ENCODE measurements around the gene STRA6.

DNA sequence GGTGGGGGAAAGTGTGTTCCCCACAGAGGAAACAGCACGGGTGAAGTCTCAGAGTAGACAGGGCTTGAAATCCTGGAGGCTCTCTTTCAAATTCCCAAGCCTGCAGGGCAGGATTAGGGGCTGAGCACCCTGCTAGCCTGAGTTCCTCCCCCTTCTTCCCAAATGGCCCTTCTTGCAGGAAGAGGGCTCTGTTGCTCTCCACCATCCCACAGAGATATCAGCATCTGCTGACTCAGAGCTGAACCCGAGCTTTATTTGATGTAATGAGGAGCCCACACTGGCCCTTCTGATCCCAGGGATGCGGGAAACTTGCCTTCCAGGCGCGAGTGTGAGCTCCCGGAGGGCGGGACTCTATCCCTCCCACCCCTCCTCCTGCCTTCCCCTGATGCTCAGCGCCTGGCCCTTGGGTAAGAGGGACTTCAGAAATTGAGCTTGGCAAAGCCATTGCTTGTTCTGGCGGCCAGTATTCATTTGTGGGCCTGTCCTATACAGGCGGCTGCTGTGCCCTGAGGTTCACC, 1.4 kb upstream of the STRA6 start:
- TF ChIP-seq, protein P1, sequence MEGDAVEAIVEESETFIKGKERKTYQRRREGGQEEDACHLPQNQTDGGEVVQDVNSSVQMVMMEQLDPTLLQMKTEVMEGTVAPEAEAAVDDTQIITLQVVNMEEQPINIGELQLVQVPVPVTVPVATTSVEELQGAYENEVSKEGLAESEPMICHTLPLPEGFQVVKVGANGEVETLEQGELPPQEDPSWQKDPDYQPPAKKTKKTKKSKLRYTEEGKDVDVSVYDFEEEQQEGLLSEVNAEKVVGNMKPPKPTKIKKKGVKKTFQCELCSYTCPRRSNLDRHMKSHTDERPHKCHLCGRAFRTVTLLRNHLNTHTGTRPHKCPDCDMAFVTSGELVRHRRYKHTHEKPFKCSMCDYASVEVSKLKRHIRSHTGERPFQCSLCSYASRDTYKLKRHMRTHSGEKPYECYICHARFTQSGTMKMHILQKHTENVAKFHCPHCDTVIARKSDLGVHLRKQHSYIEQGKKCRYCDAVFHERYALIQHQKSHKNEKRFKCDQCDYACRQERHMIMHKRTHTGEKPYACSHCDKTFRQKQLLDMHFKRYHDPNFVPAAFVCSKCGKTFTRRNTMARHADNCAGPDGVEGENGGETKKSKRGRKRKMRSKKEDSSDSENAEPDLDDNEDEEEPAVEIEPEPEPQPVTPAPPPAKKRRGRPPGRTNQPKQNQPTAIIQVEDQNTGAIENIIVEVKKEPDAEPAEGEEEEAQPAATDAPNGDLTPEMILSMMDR (IDR thresholded peaks at IDR 0.05) = no peak
- no peak for TF ChIP-seq EP300 (IDR thresholded peaks at IDR 0.05)
